ENCODE data around the gene IL19. TPM values are rescaled to one million over a fixed set of nuclear protein-coding genes. Genes with fewer than 3 reads are reported as not detected.

Gene IL19
- total RNA-seq, 1 experiment from 2014 or later, result not detected

DNA sequence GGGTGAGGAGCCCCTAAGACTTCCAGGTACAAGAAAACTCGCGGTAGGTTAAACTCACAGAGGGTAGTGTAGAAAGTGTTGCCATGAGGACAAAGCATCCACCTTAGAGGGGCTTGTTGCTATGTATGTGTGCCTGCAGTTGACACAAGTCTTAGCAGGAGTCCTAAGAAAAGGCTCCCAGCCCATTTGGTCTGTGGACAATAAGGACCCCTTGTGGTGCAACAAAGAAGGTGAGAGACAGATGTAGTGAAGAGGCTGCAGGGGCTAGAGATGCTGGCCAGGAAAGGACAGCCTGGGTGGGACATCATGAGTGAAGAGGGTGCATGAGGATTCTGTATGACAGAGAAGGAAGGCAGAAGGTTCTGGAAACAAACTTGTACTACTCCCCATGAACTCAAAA is 38.0 kb downstream of the IL19 start (continued):
- TF ChIP-seq ZBTB43 (CRISPR knock-in tag; IDR thresholded peaks at IDR 0.05) (no peak), SMAD4 (CRISPR knock-in tag; IDR thresholded peaks at IDR 0.05) (no peak)

GRCh38 chr1:206809504-206810084 is 39.0 kb downstream of the IL19 start:
- Mint-ChIP-seq H3K9me3 (peaks cover 21% of the 10 kb centered on the region), H3K4me1 (no peaks in the 10 kb centered on the region), H3K27ac (no peak overlapping the region), H3K36me3 (no peaks in the 10 kb centered on the region), H3K27me3 (ENCODE audit: low read depth) (no peaks in the 10 kb centered on the region; the same call in 1 of the 2 replicates), H3K4me3 (no peak overlapping the region)
- ATAC-seq (peak; percentile 75), DNase-seq (ENCODE audit: low spot score) (no peak)
- ChIA-PET CTCF (interaction anchor here (0.6 to 4.6 kb wide), 35 partner anchors 10 to 292 kb away, joined by 3 to 31 read pairs (median 4); partner anchors contain the start of genes C1orf116, IL10 and IL20), POLR2A (interaction anchor here (0.6 to 1.3 kb wide), 2 partner anchors 16 to 153 kb away, joined by 3 read pairs; no protein-coding TSS in a partner anchor)
- TF ChIP-seq NFATC4 (CRISPR knock-in tag; IDR thresholded peaks at IDR 0.05), result no peak

DNA sequence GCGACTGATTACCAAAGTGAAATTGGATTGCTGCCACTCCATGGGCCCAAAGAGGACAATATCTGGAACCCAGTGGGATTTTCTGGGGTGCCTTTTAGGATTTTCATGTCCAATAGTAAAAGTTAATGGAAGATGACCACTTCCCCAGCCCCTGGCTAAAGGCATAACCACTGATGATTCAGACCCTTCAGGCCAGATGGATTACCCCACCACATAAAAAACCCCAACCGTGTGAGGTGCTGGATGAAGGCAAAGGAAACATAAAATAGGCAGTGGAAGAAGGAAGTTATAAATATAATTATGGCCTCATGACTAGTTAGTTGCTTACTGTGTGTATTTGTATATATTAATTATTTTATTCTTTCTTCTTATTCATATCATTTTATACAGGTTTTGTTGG is 41.9 kb downstream of the IL19 start:
- Mint-ChIP-seq H3K9me3 (peaks cover 21% of the 10 kb centered on the region), H3K36me3 (no peaks in the 10 kb centered on the region), H3K27me3 (ENCODE audit: low read depth) (no peaks in the 10 kb centered on the region; the same call in 1 of the 2 replicates), H3K27ac (no peak overlapping the region), H3K4me3 (no peak overlapping the region), H3K4me1 (no peaks in the 10 kb centered on the region)
- DNase-seq (ENCODE audit: low spot score) (no peak), ATAC-seq (no peak)
- CTCF ChIA-PET, result no interaction called here
- TF ChIP-seq ZNF423 (CRISPR knock-in tag; IDR thresholded peaks at IDR 0.05), result no peak
- no peak for TF ChIP-seq ZNF416 (CRISPR knock-in tag; IDR thresholded peaks at IDR 0.05)
- no peak for TF ChIP-seq ZNF263 (CRISPR knock-in tag; IDR thresholded peaks at IDR 0.05; ENCODE audit: low read depth)
- TF ChIP-seq NR3C1 (CRISPR knock-in tag; conservative IDR thresholded peaks at IDR 0.05; ENCODE audit: low read depth), result no peak
- no peak for TF ChIP-seq SMAD3 (CRISPR knock-in tag; IDR thresholded peaks at IDR 0.05; ENCODE audit: borderline replicate concordance)
- no peak for TF ChIP-seq ATF1 (CRISPR knock-in tag; IDR thresholded peaks at IDR 0.05)
- TF ChIP-seq JUN (CRISPR knock-in tag; IDR thresholded peaks at IDR 0.05), result no peak
- no peak for TF ChIP-seq FOXK1 (CRISPR knock-in tag; IDR thresholded peaks at IDR 0.05)
- POLR2A ChIA-PET, result no interaction called here

DNA sequence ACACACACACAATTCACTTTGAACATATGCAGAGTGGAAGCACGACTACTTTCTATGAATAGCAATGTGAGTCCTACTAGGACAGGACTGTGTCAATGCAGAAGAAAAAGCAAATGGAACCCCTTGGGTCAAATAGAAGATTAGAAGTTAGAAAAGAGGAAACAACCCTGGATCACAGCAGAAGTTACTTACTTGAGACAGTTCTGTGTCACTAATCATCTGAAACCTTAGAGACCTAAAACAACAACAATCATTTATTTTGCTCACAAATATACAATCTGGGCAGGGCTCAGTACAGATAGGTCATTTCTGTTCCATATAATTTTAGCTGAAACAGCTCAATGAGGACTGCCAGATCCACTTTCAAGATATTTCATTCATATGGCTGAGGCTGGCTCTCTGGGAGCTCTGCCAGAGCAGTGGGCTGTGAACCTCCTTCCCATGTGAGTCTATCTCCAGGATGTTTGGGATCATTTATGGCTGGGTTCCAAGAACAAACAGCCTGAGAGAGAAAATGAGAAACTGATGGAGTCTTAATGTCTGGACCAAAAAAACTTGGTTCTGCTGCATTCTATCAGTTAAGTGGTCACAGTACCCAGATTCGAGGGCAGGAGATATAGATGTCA is 44.3 kb downstream of the IL19 start:
- no peak overlapping the region for H3K4me3 Mint-ChIP-seq
- H3K27ac Mint-ChIP-seq, result no peak overlapping the region
- no peaks in the 10 kb centered on the region; the same call in 1 of the 2 replicates for H3K27me3 Mint-ChIP-seq (ENCODE audit: low read depth)
- H3K4me1 Mint-ChIP-seq, result no peaks in the 10 kb centered on the region
- peaks cover 21% of the 10 kb centered on the region for H3K9me3 Mint-ChIP-seq
- POLR2A ChIA-PET, result no interaction called here
- no peaks in the 10 kb centered on the region for H3K36me3 Mint-ChIP-seq
- CTCF ChIA-PET, result no interaction called here
- ATAC-seq, result no peak
- no peak for DNase-seq (ENCODE audit: low spot score)
- TF ChIP-seq MAX (CRISPR knock-in tag; IDR thresholded peaks at IDR 0.05) (no peak), ZNF232 (CRISPR knock-in tag; IDR thresholded peaks at IDR 0.05) (no peak), GTF2I (CRISPR knock-in tag; conservative IDR thresholded peaks at IDR 0.05) (no peak), OVOL2 (CRISPR knock-in tag; IDR thresholded peaks at IDR 0.05; ENCODE audit: borderline replicate concordance) (no peak), MYBL2 (CRISPR knock-in tag; IDR thresholded peaks at IDR 0.05) (no peak), RELA (CRISPR knock-in tag; IDR thresholded peaks at IDR 0.05; ENCODE audit: borderline replicate concordance) (no peak), ZNF138 (CRISPR knock-in tag; conservative IDR thresholded peaks at IDR 0.05) (no peak), PRRX2 (CRISPR knock-in tag; IDR thresholded peaks at IDR 0.05) (no peak), FOXP1 (CRISPR knock-in tag; IDR thresholded peaks at IDR 0.05; ENCODE audit: borderline replicate concordance) (no peak)
- TF ChIP-seq, protein P1, sequence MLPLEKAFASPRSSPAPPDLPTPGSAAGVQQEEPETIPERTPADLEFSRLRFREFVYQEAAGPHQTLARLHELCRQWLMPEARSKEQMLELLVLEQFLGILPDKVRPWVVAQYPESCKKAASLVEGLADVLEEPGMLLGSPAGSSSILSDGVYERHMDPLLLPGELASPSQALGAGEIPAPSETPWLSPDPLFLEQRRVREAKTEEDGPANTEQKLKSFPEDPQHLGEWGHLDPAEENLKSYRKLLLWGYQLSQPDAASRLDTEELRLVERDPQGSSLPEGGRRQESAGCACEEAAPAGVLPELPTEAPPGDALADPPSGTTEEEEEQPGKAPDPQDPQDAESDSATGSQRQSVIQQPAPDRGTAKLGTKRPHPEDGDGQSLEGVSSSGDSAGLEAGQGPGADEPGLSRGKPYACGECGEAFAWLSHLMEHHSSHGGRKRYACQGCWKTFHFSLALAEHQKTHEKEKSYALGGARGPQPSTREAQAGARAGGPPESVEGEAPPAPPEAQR (CRISPR knock-in tag; IDR thresholded peaks at IDR 0.05), result no peak
- TF ChIP-seq, protein P2, sequence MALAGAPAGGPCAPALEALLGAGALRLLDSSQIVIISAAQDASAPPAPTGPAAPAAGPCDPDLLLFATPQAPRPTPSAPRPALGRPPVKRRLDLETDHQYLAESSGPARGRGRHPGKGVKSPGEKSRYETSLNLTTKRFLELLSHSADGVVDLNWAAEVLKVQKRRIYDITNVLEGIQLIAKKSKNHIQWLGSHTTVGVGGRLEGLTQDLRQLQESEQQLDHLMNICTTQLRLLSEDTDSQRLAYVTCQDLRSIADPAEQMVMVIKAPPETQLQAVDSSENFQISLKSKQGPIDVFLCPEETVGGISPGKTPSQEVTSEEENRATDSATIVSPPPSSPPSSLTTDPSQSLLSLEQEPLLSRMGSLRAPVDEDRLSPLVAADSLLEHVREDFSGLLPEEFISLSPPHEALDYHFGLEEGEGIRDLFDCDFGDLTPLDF (CRISPR knock-in tag; IDR thresholded peaks at IDR 0.05), result no peak
- TF ChIP-seq, protein P3, sequence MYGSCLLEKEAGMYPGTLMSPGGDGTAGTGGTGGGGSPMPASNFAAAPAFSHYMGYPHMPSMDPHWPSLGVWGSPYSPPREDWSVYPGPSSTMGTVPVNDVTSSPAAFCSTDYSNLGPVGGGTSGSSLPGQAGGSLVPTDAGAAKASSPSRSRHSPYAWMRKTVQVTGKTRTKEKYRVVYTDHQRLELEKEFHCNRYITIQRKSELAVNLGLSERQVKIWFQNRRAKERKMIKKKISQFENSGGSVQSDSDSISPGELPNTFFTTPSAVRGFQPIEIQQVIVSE (CRISPR knock-in tag; IDR thresholded peaks at IDR 0.05; ENCODE audit: borderline replicate concordance), result no peak
- TF ChIP-seq, protein P4, sequence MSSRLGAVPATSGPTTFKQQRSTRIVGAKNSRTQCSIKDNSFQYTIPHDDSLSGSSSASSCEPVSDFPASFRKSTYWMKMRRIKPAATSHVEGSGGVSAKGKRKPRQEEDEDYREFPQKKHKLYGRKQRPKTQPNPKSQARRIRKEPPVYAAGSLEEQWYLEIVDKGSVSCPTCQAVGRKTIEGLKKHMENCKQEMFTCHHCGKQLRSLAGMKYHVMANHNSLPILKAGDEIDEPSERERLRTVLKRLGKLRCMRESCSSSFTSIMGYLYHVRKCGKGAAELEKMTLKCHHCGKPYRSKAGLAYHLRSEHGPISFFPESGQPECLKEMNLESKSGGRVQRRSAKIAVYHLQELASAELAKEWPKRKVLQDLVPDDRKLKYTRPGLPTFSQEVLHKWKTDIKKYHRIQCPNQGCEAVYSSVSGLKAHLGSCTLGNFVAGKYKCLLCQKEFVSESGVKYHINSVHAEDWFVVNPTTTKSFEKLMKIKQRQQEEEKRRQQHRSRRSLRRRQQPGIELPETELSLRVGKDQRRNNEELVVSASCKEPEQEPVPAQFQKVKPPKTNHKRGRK (CRISPR knock-in tag; IDR thresholded peaks at IDR 0.05; ENCODE audit: borderline replicate concordance), result no peak

All from WTC11 (cell line).